ENCODE measurements around the gene KLC4.
"Not testable (repeated sequence)": the region's sequence is repeated elsewhere in the genome, so short reads cannot be mapped to it uniquely, and the experiment has no call there.

KLC4 gene

GRCh38 chr6:43037197-43037596, 22.2 kb upstream of the KLC4 start:
- no peak for DNase-seq

DNA sequence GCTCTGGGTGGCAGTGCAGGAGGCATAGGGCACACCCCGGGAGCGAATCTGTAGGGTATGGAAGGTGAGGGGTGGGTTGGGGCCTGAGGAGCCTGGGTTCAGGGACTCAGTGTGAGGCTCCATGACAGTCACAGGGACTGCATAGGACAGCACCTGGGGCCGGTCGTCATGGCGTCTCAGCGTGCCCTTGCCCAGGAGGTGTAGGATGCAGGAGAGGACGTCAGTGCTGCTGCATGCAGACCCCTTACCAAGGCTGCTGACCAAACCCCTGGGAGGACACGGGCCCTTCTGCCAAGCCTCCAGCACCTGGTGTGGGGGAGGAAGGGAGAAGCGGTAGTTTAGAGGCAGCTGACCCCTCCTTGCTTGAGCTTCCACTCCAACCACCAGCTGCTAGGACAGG, 21.7 kb upstream of the KLC4 start:
- no peak for DNase-seq

- DNase-seq: no peak
Observed at GRCh38 chr6:43038727-43039126, 20.7 kb upstream of the KLC4 start.

- DNase-seq: no peak
Observed at GRCh38 chr6:43040542-43041257, 18.7 kb upstream of the KLC4 start.

GRCh38 chr6:43041475-43041874, 18.0 kb upstream of the KLC4 start:
- not testable (repeated sequence) for DNase-seq

- no peak for DNase-seq
Observed at GRCh38 chr6:43043310-43043709, 16.1 kb upstream of the KLC4 start.

- DNase-seq: no peak
Observed at GRCh38 chr6:43045371-43045930, 14.0 kb upstream of the KLC4 start.

DNA sequence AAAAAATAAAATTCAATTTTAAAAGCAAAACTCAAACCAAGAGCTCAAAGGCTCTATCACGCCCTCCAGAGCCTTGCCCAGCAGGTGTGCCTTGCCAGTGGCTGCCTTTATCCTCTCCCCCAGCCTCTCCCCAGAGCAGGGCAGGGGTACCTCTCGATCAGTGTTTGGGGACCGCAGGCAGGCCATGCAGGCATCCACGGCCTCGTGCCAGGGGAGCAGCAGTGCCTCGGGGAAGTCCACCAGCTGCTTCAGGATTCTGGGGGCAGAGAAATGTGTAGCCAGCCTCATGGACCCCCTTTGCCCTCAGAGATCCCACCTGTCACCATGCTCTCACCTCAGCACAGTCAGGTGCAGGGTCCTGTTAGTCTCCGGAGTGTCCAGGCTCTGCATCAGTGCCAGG, 11.4 kb upstream of the KLC4 start:
- no peak for DNase-seq

- DNase-seq: no peak
Observed at GRCh38 chr6:43050981-43051380, 8.4 kb upstream of the KLC4 start.

DNA sequence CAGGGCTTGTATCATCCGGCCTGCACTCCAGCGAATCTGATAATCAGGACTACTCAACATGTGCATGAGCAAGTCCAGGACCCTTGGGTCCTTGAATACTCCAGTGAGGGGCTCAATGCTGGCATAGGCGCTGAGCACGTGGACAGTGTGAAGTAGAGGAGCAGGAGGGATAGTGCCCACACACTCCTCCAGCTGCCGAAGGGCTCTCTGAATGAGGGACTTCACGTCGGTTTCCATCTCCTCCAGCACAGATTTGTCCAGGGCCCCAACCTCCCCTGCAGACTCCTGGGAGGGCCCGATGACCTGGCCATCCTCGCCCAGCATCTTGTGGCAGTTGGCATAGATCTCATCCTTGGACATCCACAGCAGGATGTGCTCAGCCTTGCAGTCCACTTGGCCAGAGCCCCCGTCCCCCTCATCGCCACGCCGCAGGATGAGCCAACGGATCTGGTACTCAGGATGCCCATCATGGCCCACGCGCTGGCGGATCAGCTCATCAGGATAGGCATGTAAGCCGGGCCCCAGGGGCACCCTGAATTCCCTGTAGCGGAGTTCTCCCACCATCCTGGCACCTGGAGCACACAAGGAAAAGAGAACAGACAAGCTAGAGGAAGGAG, 7.1 kb upstream of the KLC4 start:
- DNase-seq: no peak

GRCh38 chr6:43052842-43053544, 6.4 kb upstream of the KLC4 start:
- DNase-seq: peak; percentile 41 to 45

DNA sequence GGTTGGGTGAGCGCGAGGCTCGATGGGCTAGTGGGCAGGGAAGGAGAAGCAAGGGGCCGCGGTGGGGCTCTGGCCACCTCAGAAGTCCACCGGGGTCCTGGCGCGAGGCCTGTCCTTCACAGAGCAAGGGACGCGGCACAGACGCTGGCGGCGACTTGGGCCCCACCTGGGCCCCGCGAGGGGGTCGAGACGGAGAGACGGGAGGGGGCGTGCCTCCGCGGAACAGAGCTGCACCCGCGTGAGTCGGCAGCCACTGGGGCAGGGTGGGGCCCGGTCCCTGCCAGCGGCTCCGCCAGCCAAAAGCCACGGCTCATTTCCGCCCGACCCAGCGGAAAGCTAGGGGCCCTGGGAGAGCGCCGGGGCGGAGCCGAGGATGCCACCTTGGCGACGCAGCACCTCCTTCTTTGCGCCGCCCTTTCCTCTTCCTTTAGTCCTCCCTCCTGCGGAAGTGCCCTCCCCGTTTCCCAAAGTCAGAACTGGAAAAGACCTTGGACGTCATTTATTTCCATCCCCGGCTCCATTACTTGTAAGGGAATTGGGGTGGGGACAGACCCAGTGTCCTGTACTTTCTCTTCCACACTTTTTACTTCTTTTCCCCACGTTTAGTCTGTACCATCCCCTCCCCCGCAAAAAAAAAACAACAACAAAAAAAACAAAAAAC, 5.8 kb upstream of the KLC4 start, which contains the start of gene CUL7:
TSS of gene CUL7 (minus strand) at position 307 of the 661 bp plus-strand sequence. CDS start 1,063 bp downstream, outside the sequence.
- peak; percentile 91 to 93 for DNase-seq

- no peak for DNase-seq
Observed at GRCh38 chr6:43054206-43054943, 5.1 kb upstream of the KLC4 start.

- DNase-seq: no peak
Observed at GRCh38 chr6:43055966-43056365, 3.5 kb upstream of the KLC4 start.

DNA sequence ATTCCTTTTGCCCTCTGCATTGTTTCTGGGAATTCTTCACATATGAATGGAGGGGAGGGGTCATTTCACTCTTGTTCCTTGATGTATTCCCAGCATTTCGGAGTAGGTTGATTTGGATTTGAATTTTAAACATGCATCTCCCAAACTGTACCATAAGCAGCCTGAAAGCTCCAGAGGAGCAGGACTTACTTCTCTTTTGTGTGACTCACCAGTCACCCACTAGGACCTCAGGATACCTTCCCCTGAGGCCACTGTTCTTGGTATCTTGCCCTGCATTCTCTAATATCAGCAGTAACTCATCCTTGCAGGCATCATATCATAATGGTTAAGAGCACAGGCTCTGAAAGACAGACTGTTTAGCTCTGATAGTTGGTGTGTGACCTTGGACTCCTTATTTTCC, 900 bp upstream of the KLC4 start:
- DNase-seq: no peak

DNA sequence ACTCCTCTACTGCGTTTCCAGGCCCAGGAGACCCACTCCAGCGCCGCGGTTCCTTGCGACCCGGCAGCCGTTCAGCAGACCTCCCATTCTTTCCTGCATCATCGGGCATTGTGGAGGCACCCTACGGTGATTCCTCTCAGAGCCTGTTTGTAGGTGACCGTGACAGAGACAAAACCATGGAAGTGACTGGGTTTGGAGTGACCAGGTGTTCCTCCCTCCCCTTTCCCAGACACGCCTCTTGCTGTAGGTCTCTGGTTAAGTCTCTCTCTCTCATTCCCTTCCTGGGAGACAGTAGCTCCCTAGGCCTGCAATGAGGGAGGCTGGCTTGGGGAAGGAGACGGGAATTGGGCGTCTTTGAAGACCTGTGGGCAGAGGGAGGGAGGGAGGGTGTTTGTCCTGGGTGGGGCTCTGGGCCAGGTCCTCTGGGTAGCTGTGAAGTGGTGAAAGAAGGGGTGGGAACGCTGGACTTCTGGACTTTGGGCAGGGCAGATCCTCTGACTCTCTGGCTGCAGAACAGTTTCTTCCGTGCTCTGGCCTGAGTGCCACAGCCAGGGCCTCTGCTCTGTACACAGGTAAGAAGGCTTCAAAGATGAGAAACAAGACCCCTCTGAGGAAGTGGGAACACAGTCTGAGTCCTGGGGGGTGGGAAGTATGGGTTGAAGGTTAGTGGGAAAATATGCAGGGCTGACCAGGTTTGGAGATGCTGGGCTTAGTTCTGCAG, 763 bp downstream of the KLC4 start:
- no peak for DNase-seq

DNA sequence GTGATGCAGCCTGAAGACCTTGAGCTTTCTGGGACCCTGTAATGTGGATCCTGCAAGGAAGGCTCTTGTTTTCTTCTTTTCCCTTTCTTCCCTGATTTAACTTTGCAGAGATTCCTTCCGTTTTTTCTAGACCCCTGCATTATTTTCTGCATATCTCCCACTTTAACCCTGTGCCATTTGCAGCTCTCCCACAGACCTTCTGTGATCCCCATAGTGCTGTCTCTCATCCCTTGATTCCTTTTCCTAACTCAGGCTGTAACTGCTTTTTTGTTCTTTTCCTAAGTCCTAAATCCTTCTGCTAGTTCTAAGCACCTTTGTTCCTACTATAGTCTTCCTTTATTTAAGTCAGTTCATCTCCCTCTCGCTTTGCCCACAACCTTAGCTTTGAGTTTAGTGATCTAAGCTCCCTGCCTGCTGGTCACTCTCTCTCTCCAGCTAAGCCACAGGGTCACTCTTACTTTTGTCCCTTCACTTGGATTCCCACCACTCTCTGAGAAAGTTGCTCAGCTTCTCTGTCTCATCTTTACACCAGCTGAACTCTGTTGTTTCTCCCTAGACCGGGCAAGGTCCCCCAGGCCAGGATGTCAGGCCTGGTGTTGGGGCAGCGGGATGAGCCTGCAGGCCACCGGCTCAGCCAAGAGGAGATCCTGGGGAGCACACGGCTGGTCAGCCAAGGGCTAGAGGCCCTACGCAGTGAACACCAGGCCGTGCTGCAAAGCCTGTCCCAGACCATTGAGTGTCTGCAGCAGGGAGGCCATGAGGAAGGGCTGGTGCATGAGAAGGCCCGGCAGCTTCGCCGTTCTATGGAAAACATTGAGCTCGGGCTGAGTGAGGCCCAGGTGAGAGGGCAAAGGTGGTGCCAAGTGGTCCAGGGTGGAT, 1.6 kb downstream of the KLC4 start:
- DNase-seq: no peak

- DNase-seq: no peak
Observed at GRCh38 chr6:43061861-43062260, 2.4 kb downstream of the KLC4 start.

GRCh38 chr6:43062818-43063217, 3.4 kb downstream of the KLC4 start:
- DNase-seq: no peak

DNA sequence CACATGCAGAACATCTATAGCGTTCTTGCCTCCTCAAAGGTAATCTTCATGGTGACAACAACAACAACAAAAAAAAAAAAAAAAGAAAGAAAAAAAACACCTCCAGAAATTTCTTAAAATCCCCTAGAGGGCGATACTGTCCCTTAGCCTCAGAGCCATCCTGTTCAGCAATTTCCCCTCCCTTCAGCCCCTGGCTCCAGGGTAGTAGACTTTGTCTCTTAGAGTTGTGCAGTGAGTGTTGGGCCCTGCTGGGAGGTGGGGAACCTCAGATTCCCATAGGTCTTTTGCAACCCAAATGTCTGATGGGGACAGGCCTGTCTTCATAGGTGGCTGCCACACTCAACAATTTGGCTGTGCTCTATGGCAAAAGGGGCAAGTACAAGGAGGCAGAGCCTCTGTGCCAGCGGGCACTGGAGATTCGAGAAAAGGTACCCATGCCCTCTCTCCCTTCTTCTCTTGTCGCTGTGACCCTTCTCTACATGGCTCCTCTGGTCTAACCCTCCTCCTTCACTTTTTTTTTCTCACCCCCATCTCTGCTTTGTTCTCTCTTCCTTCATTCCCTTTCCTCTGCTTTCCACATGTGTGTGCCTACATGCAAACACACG, 10.7 kb downstream of the KLC4 start:
- DNase-seq: no peak
